Measurements from ENCODE around the gene TMEM131L.
"Not testable (repeated sequence)": the region's sequence is repeated elsewhere in the genome, so short reads cannot be mapped to it uniquely, and the experiment has no call there.

Gene TMEM131L

GRCh38 chr4:153539422-153539821 is 73.3 kb downstream of the TMEM131L start:
- DNase-seq (ENCODE audit: low spot score), result no peak

- peak; percentile 76 for DNase-seq (ENCODE audit: low spot score)
Measured at GRCh38 chr4:153541456-153542096, 75.4 kb downstream of the TMEM131L start.

- no peak for DNase-seq (ENCODE audit: low spot score)
Measured at GRCh38 chr4:153542131-153542530, 76.0 kb downstream of the TMEM131L start.

GRCh38 chr4:153542834-153543233 is 76.7 kb downstream of the TMEM131L start:
- no peak for DNase-seq (ENCODE audit: low spot score)

- no peak for DNase-seq (ENCODE audit: low spot score)
Measured at GRCh38 chr4:153543351-153543750, 77.2 kb downstream of the TMEM131L start.

GRCh38 chr4:153545822-153546221 is 79.7 kb downstream of the TMEM131L start:
- DNase-seq (ENCODE audit: low spot score), result no peak

- no peak for DNase-seq (ENCODE audit: low spot score)
Measured at GRCh38 chr4:153546280-153546679, 80.1 kb downstream of the TMEM131L start.

GRCh38 chr4:153547520-153547919 is 81.4 kb downstream of the TMEM131L start:
- no peak for DNase-seq (ENCODE audit: low spot score)

- DNase-seq (ENCODE audit: low spot score), result not testable (repeated sequence)
Measured at GRCh38 chr4:153548907-153549306, 82.7 kb downstream of the TMEM131L start.

- DNase-seq (ENCODE audit: low spot score), result peak; percentile 43
Measured at GRCh38 chr4:153549405-153549804, 83.2 kb downstream of the TMEM131L start.

- DNase-seq (ENCODE audit: low spot score), result no peak
Measured at GRCh38 chr4:153553155-153553818, 87.1 kb downstream of the TMEM131L start.

GRCh38 chr4:153553819-153554170 is 87.6 kb downstream of the TMEM131L start:
- no peak for DNase-seq (ENCODE audit: low spot score)

- DNase-seq (ENCODE audit: low spot score), result no peak
Measured at GRCh38 chr4:153555730-153556434, 89.7 kb downstream of the TMEM131L start.

GRCh38 chr4:153556435-153556815 is 90.3 kb downstream of the TMEM131L start:
- no peak for DNase-seq (ENCODE audit: low spot score)

GRCh38 chr4:153560908-153561307 is 94.7 kb downstream of the TMEM131L start:
- DNase-seq (ENCODE audit: low spot score), result no peak

- no peak for DNase-seq (ENCODE audit: low spot score)
Measured at GRCh38 chr4:153564630-153565525, 98.7 kb downstream of the TMEM131L start.

GRCh38 chr4:153566631-153567150 is 100.5 kb downstream of the TMEM131L start:
- no peak for DNase-seq (ENCODE audit: low spot score)

GRCh38 chr4:153567660-153568059 is 101.5 kb downstream of the TMEM131L start:
- not testable (repeated sequence) for DNase-seq (ENCODE audit: low spot score)

- no peak for DNase-seq (ENCODE audit: low spot score)
Measured at GRCh38 chr4:153570228-153570973, 104.2 kb downstream of the TMEM131L start.

GRCh38 chr4:153571006-153571545 is 104.9 kb downstream of the TMEM131L start:
- DNase-seq (ENCODE audit: low spot score), result no peak

GRCh38 chr4:153572609-153573008 is 106.4 kb downstream of the TMEM131L start:
- DNase-seq (ENCODE audit: low spot score), result no peak

Data from activated CD4-positive, alpha-beta T cell treated with anti-CD3 and anti-CD28 coated beads, Interleukin-2, Interleukin-4, amounts not matched to agents 100 ng/mL and 50 ng/mL, durations not matched to agents 16 hours and 8 hours (primary cell).